Stimulated activated CD4-positive, alpha-beta T cell treated with anti-CD3 and anti-CD28 coated beads, Interleukin-1b, Interleukin-23, amount 100 ng/mL, for 24 hours (primary cell): Measurements from ENCODE around the gene DNAJC4.
A peak's percentile ranks its signal among the peaks of the same experiment; 100 is the strongest.

Source experiments
- DNase-seq, 4 experiments: peaks; one replicate each; pipeline ENCODE4 v3.0.0-alpha.2; 2020; ENCODE audit warnings: low read depth in 4 of 4, low spot score in 1 of 4

Gene DNAJC4

GRCh38 chr11:64269540-64270220 lies 39.3 kb downstream of the DNAJC4 start:
- peak; percentile 93 to 98 (median 96) for DNase-seq

- DNase-seq, result no peak
These were observed 44.9 kb downstream of the DNAJC4 start for GRCh38 chr11:64275031-64275800.

GRCh38 chr11:64275841-64276240 lies 45.5 kb downstream of the DNAJC4 start:
- DNase-seq, result no peak

GRCh38 chr11:64276653-64277431 lies 46.5 kb downstream of the DNAJC4 start:
- DNase-seq, result no peak

GRCh38 chr11:64278576-64279190 lies 48.3 kb downstream of the DNAJC4 start:
- no peak for DNase-seq

- no peak for DNase-seq
These were observed 51.8 kb downstream of the DNAJC4 start for GRCh38 chr11:64281957-64282770.

GRCh38 chr11:64283092-64283491 lies 52.7 kb downstream of the DNAJC4 start:
- no peak for DNase-seq
